K562 (cell line): ENCODE measurements around the gene METTL2A. TPM values are rescaled to one million over a fixed set of nuclear protein-coding genes. Genes with fewer than 3 reads are reported as not detected.
A peak's percentile ranks its signal among the peaks of the same experiment; 100 is the strongest.

ENCODE experiments used
- BCL6 ChIP-seq: fragments of 250-450 bp; sonication (Bioruptor Pico); IDR thresholded peaks from 2 replicates; pipeline ENCODE4 v1.4.0; 2020
- CAMTA2 ChIP-seq: fragments of 250-450 bp; sonication (Bioruptor Pico); conservative IDR thresholded peaks from 2 replicates; pipeline ENCODE4 v1.5.1; 2022
- COPS2 ChIP-seq: fragments of 450-650 bp; conservative IDR thresholded peaks from 2 replicates; pipeline ENCODE4 v1.6.1; 2016; ENCODE audit warnings: mild to moderate bottlenecking, moderate library complexity
- CTCF ChIP-seq, 3 experiments: IDR thresholded peaks in 2 of 3; conservative IDR thresholded peaks in 1 of 3; 2 replicates each; pipeline ENCODE4 v1.5.1; 2011 to 2012; ENCODE audit warnings: low read length in 3 of 3, mild to moderate bottlenecking in 3 of 3, control low read depth in 2 of 3, improper control_type of control experiment in 1 of 3, inconsistent platforms in 1 of 3, low read depth in 1 of 3, mixed read lengths in 1 of 3, moderate library complexity in 1 of 3; ENCODE audit not compliant: insufficient read depth in 2 of 3
- E2F6 ChIP-seq, 2 experiments: IDR thresholded peaks; 2 replicates each; pipeline ENCODE4 v1.6.1; 2011; ENCODE audit warnings: borderline replicate concordance in 1 of 2, control low read depth in 1 of 2, low read depth in 1 of 2, low read length in 1 of 2, mild to moderate bottlenecking in 1 of 2, mixed read lengths in 1 of 2, moderate library complexity in 1 of 2; ENCODE audit not compliant: insufficient read depth in 1 of 2, insufficient read length in 1 of 2, poor library complexity in 1 of 2, severe bottlenecking in 1 of 2; ENCODE audit errors: extremely low read depth in 1 of 2
- FOXP1 ChIP-seq: sonication (generic); formaldehyde crosslinking; IDR thresholded peaks from 2 replicates; pipeline ENCODE4 v1.8.0; 2022; ENCODE audit warnings: mild to moderate bottlenecking, missing genetic modification reagents
- GMEB1 ChIP-seq: fragments of 250-450 bp; sonication (Bioruptor Pico); IDR thresholded peaks from 2 replicates; pipeline ENCODE4 v1.4.0; 2020; ENCODE audit warnings: mild to moderate bottlenecking
- HCFC1 ChIP-seq: IDR thresholded peaks from 2 replicates; pipeline ENCODE4 v1.6.1; 2012; ENCODE audit warnings: low read depth, low read length, improper control_type of control experiment
- HDAC2 ChIP-seq: fragments of 450-650 bp; IDR thresholded peaks from 2 replicates; pipeline ENCODE4 v1.6.1; 2016; ENCODE audit warnings: mild to moderate bottlenecking
- HSF4 ChIP-seq: fragments of 250-450 bp; sonication (Bioruptor Pico); IDR thresholded peaks from 2 replicates; pipeline ENCODE4 v2.1.2; 2022; ENCODE audit warnings: mild to moderate bottlenecking, moderate library complexity, borderline replicate concordance
- JUNB ChIP-seq: fragments of 450-650 bp; formaldehyde crosslinking; conservative IDR thresholded peaks from 2 replicates; pipeline ENCODE4 v1.4.0; 2020; ENCODE audit warnings: mild to moderate bottlenecking
- JUND ChIP-seq, 2 experiments: IDR thresholded peaks; 2 replicates in 1 of 2; 3 replicates in 1 of 2; pipeline ENCODE4 v1.6.1; 2011; ENCODE audit warnings: borderline replicate concordance in 2 of 2, low read depth in 2 of 2, low read length in 2 of 2, improper control_type of control experiment in 1 of 2, missing biosample characterization in 1 of 2, missing genetic modification characterization in 1 of 2, missing genetic modification reagents in 1 of 2
- MAFK ChIP-seq: IDR thresholded peaks from 2 replicates; pipeline ENCODE4 v1.6.1; 2011; ENCODE audit warnings: low read length, improper control_type of control experiment
- MAX ChIP-seq: sonication (generic); formaldehyde crosslinking; IDR thresholded peaks from 2 replicates; pipeline ENCODE4 v1.9.0; 2022; ENCODE audit warnings: mild to moderate bottlenecking, missing genetic modification reagents
- MLLT1 ChIP-seq, 2 experiments: fragments of 450-650 bp; IDR thresholded peaks; 2 replicates each; pipeline ENCODE4 v1.6.1; 2016
- NFYB ChIP-seq: IDR thresholded peaks from 2 replicates; pipeline ENCODE4 v1.6.1; 2011; ENCODE audit warnings: mild to moderate bottlenecking, moderate library complexity; ENCODE audit not compliant: insufficient read length; ENCODE audit errors: extremely low read depth
- RBM39 ChIP-seq: fragments of 200-400 bp; formaldehyde crosslinking; optimal IDR thresholded peaks from 2 replicates; pipeline ENCODE3; 2018; ENCODE audit warnings: low read depth, low read length
- RFX1 ChIP-seq: fragments of 450-650 bp; IDR thresholded peaks from 2 replicates; pipeline ENCODE4 v1.6.1; 2016; ENCODE audit warnings: mild to moderate bottlenecking, moderate library complexity
- TCFL5 ChIP-seq: fragments of 250-450 bp; sonication (Bioruptor Pico); conservative IDR thresholded peaks from 2 replicates; pipeline ENCODE4 v1.6.1; 2021; ENCODE audit warnings: mild to moderate bottlenecking, moderate library complexity, matching md5 sums
- ZNF121 ChIP-seq: sonication (generic); formaldehyde crosslinking; conservative IDR thresholded peaks from 2 replicates; pipeline ENCODE4 v1.8.0; 2022; ENCODE audit warnings: missing genetic modification reagents
- ZNF354B ChIP-seq: fragments of 250-450 bp; sonication (Bioruptor Pico); IDR thresholded peaks from 2 replicates; pipeline ENCODE4 v1.4.0; 2020
- ZNF561 ChIP-seq: fragments of 450-650 bp; formaldehyde crosslinking; conservative IDR thresholded peaks from 2 replicates; pipeline ENCODE4 v1.4.0; 2020; ENCODE audit warnings: mild to moderate bottlenecking, moderate library complexity
- ZNF717 ChIP-seq: fragments of 250-450 bp; sonication (Bioruptor Pico); IDR thresholded peaks from 2 replicates; pipeline ENCODE4 v1.5.0; 2021
- ZNF778 ChIP-seq: fragments of 450-650 bp; formaldehyde crosslinking; IDR thresholded peaks from 2 replicates; pipeline ENCODE4 v1.4.0; 2020; ENCODE audit warnings: mild to moderate bottlenecking, moderate library complexity
- ZZZ3 ChIP-seq: fragments of 450-650 bp; IDR thresholded peaks from 2 replicates; pipeline ENCODE4 v1.6.1; 2016; ENCODE audit warnings: antibody characterized with exemption, mild to moderate bottlenecking, moderate library complexity
- polyA plus RNA-seq, 8 experiments: library from polyadenylated mRNA; depleted of rRNA in 4 of 8; stranded (reverse) in 5 of 8; unstranded in 3 of 8; fragments of >200 nt; fragmentation: Nextera tagmentation in 2 of 8; fragmentation: Illumina TruSeq in 1 of 8; extraction: Ambion mirVana in 2 of 8; extraction: Trizol in 1 of 8; gene quantifications; 2 replicates each; pipeline versions ENCODE4 v1.2.1 to v1.2.3, GENCODE V29; 2011 to 2014; ENCODE audit warnings: inconsistent platforms in 1 of 8, missing spikeins in 1 of 8
- total RNA-seq, 7 experiments: library from RNA; depleted of rRNA in 6 of 7; stranded (reverse); fragments of >200 nt in 6 of 7; fragmentation: Illumina TruSeq in 2 of 7; extraction: Trizol in 2 of 7; gene quantifications; 2 replicates each; pipeline versions ENCODE4 v1.2.1 to v1.2.3, GENCODE V29; 2011 to 2021; ENCODE audit warnings: low replicate concordance in 1 of 7

The METTL2A gene
- total and polyA plus RNA-seq, 9 of the 15 experiments (the other 6 are each of a cell fraction or from before 2014, with no cell fraction given) = 21.0 to 52.5 (median 33.2) TPM

- TF ChIP-seq E2F6 (IDR thresholded peaks at IDR 0.05; ENCODE audit: borderline replicate concordance in 1 of 2, extremely low read depth in 1 of 2, insufficient read depth in 1 of 2, insufficient read length in 1 of 2, low read depth in 1 of 2, low read length in 1 of 2, poor library complexity in 1 of 2, severe bottlenecking in 1 of 2) = peak; percentile 59 to 87
- no peak for TF ChIP-seq MAFK
- 0 out of 2 replicates have a peak, but pooled peaks have one; percentile 7 for TF ChIP-seq HCFC1
- TF ChIP-seq MLLT1 (IDR thresholded peaks at IDR 0.05) = no peak
- no peak for TF ChIP-seq JUND (IDR thresholded peaks at IDR 0.05; ENCODE audit: borderline replicate concordance, low read depth, low read length)
- no peak for TF ChIP-seq JUND (tag; IDR thresholded peaks at IDR 0.05; ENCODE audit: borderline replicate concordance, low read depth, low read length)
- TF ChIP-seq ZNF778 (CRISPR knock-in tag) = no peak
- TF ChIP-seq HDAC2 = no peak
- TF ChIP-seq CTCF (IDR thresholded peaks at IDR 0.05 in 2 of 3, conservative IDR thresholded peaks at IDR 0.05 in 1 of 3; ENCODE audit: insufficient read depth in 2 of 3, low read depth in 1 of 3, low read length in 3 of 3) = no peak
- no peak for TF ChIP-seq BCL6
- TF ChIP-seq MAX (CRISPR knock-in tag) = no peak
- TF ChIP-seq COPS2 = no peak
- no peak for TF ChIP-seq TCFL5 (CRISPR knock-in tag)
- TF ChIP-seq ZNF717 = no peak
- TF ChIP-seq RFX1 = no peak
- TF ChIP-seq ZNF121 (CRISPR knock-in tag) = no peak
- TF ChIP-seq GMEB1 (CRISPR knock-in tag) = peak; percentile 36; the same call in 1 of the 2 replicates
- TF ChIP-seq NFYB = no peak
- no peak for TF ChIP-seq RBM39
- no peak for TF ChIP-seq ZNF561 (CRISPR knock-in tag)
- TF ChIP-seq CAMTA2 = no peak
- no peak for TF ChIP-seq ZZZ3
- TF ChIP-seq FOXP1 (CRISPR knock-in tag) = no peak
- TF ChIP-seq HSF4 (CRISPR knock-in tag) = no peak
- TF ChIP-seq ZNF354B = no peak
- no peak for TF ChIP-seq JUNB (CRISPR knock-in tag)
Observed at GRCh38 chr17:62478424-62478879, 54.8 kb downstream of the METTL2A start, which contains the start of gene TLK2 (continued).
